NCI-H1105 treated with DMSO at 0.1 percent for 48 hours (cell line): ENCODE data around the gene TEPSIN.

Experiments
- DNase-seq: peaks from one replicate; lab custom pipeline; 2025; lab: John Stamatoyannopoulos, UW

Gene TEPSIN

DNA sequence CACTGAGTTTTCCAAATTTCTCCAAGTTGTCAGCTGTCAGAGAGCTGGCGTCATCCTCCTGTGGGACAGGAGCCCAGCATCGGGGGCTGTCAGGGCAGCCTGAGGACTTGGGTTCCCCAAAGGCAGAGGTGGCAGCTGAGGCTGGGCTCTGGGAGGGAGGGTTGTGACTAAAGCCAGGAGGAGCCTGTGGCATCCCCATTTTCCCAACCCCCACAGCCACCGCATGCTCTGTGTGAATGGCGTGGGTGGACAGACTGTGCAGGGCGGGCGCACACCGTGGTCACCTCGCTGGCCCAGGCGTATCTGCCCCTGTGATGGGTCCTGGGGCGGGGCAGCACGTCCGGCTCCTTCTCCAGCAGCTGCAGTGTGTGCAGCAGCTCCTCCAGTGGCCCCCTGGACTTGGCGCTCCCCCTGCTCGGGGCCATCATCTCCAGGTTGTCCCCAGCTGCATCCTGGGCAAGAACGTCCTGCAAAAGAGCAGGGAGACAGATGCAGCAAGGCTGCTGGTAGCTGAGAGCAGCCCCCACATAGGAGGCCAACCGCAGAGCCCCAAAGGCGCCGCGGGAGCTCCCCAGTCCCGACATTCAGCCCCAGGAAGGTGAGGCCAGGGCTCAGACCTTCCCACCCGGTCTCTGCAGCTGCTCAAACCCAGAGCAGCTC lies 40.9 kb downstream of the TEPSIN start:
- DNase-seq, result no peak

DNA sequence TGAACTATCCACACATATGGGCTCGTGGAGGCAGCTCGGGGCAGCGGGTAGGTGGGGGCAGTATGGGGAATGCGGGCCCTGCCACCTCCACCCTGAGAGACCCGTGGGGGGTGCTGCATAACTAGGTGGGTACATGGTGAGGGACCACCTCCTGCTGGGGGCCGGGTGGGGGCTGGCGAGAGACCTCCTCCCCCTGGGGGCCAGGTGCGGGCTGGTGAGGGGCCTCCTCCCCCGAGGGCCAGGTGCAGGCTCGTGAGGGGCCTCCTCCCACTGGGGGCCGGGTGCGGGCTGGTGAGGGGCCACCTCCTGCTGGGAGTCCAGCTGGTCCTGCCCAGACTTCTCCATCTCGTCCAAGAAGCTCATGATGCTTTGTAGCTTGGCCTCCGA lies 41.5 kb downstream of the TEPSIN start:
- no peak for DNase-seq

DNA sequence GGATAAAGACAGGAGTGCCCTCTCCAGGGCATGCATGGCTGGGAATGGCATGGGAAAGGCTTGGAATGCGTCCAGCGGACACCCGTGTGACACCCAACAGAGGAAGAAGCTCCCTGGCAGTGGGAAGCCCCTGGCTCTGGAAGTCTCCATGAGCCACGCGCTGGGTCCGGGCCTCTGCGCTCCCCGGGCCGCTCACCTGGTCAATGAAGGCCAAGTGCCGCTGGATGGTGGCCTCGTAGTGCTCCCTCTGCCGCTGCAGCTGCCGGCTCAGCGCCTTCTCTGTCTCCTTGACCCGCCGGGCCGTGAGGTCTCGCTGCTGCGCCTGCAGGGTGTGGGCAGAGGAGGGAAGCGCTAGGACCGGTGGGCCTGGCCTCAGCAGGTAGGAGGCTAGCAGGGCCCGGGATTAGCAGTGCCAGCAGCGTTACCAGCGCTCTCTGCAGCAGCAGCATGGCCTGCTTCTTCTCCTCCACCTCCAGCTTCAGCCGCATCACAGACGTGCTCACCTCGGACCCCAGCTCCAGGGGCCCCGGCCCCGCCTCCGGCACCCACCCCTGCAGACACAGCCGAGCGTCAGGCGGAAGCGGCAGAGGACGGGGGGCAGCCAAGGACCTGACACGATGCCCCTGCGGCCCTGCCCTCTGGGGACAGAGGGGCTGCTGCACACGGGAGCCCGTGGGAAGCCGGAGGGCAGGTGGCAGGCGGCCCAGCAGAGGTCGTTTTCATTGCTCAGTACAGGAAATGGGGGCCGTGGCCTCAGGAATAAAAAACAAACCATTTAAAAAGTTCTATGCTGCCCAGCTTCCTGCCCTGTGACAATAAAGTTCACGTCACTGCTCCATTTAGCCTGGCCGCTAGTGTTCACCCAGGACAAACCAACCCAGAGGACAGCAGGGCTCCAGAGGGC lies 42.1 kb downstream of the TEPSIN start:
- DNase-seq, result no peak

DNA sequence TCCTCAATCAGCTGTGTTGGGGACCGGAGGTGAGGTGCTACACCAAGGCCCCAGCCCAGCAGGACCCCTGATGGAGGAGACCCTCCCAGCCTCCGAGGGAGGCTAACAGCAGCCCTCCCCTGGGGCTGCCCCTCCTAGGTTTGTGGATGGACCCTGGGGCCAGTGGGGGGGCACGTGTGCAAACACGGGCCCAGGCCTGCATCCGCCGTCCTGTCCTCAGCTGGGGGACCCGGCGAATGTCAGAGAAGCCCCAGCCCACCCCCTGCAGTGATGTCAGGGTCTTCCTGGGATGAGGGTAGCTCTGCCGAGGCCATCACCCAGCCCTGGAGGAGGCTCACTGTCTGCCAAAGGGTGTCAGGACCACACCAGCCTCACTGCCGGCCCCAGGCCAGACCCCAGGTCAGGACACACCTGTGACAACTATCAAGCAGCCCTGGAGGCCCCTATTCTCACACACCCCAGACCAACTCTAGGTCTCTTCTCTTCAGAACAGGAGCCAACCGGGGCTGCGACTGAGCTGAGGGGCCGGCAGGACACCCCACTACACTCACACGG lies 42.8 kb downstream of the TEPSIN start:
- DNase-seq, result no peak

DNA sequence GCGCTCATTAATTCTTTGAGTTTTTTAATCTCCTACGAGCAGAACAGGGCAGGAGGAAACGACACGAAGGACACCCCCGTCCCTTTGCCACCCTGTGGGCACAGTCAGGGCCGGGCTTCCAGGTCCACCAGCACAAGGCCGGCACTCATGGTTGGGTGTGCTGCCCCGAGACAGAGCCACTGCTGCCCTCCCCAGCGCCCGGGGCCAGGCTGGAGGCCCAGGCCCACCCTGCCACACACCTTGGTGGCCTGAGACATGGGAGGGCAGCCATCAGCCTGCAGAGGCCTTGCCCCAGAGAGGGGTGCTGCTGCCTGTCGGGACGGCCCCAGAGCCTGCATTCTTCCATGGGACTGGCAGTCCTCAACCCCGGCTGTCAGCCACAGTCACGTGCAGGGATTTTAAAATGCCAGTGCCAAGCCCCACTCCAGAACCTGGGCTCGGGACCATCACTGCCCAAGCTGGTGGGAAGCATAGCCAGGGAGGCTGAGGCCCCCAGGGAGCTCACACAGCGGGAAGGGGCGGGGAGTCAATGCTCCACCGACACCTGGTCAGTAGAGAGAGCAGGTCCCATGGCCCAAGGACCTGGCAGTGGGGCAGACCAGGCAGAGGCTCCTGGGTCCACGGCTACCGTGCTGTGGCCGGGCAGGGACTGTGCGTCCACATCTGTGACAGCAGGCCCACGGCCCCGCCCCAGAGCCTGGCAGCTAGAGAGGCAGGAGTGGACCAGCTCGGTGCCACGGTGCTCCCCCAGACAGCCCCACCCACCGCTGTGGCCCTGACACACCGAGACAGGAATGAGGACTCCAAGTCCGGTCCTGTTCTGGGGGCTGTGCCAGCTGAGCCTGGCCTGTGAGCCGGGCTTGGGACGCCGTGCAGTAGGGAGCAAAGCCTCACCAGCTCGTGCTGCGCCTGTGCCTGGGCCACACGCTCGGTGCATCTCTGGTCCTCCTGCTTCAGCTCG lies 43.6 kb downstream of the TEPSIN start:
- DNase-seq, result no peak

DNA sequence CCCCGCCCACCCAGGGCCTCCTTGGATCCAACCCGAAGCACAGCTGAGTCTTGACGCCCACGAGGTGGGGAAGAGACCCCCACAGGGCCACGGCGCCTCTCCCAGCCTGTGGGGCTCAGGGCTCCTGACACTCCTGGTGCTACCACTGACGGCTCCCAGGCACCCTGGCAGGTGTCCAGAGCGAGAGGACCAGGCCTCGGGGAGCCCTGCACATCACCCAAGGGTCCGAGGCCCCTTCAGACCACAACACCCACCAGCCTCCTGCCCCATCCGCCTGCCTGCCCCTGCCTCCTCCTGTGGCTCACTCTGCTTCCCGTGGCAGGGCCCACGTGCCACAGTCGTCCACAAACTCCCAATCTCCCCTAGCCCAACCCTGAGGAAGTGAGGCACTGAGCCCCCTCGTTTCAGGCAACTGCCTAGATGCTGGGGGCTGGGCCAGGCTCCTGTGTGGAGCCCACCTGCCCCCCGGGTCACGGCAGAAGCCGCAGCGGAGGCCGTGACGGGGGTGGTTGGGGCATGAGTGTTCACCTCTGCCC lies 44.6 kb downstream of the TEPSIN start:
- DNase-seq, result no peak

DNA sequence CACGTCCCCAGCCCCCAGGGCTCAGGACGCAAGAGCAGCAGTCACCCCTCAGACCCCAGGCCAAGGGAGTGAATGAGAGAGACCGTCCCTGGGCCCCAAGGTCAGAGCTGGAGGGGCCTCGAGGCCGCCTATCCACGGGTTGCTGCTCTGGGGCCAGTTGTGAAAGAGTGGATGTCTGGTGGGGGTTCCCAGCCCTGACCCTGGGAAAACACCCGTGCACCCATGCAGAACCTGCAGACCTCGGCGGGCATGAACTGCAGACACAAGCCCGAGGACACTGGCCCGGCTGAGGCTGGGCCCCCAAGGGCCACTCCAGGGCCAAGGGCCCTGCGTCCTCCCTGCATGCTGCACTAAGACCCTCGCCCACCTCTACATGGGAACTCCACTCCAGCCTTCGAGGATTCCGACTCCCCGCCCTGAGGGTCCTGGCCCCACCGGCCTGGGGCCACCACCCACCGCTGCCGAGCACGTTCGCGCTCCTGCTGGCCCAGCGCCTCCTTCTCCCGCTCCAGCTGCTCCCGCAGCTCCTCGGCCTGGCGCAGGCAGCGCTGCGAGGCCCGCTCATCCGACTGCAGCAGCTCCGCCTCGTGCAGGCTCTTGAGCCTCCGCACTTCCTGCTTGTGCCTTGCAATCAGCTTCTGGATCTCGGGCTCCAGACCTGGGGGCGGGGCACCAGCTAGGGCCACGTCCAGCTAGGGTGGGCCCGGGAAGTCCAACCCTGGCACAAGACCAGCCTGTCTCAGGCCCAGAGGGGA lies 45.2 kb downstream of the TEPSIN start:
- DNase-seq, result no peak

DNA sequence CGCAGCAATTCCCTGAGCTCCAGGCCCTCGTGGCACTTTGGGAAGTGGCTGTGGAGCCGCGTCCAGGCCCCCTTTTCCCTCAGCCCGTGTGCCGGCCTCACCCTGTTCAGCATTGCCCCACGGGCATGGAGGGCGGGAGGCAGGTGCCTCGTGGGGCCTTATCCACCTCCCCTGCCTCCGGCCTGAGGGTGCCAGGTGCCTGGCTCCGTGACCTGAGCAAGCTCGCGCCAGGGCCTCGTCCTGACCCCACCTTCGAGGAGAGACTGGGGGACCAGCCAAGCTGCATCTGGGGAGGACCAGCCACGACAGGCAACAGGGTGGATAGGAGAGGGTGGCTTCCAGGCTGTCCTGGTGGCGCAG lies 45.8 kb downstream of the TEPSIN start:
- no peak for DNase-seq

DNA sequence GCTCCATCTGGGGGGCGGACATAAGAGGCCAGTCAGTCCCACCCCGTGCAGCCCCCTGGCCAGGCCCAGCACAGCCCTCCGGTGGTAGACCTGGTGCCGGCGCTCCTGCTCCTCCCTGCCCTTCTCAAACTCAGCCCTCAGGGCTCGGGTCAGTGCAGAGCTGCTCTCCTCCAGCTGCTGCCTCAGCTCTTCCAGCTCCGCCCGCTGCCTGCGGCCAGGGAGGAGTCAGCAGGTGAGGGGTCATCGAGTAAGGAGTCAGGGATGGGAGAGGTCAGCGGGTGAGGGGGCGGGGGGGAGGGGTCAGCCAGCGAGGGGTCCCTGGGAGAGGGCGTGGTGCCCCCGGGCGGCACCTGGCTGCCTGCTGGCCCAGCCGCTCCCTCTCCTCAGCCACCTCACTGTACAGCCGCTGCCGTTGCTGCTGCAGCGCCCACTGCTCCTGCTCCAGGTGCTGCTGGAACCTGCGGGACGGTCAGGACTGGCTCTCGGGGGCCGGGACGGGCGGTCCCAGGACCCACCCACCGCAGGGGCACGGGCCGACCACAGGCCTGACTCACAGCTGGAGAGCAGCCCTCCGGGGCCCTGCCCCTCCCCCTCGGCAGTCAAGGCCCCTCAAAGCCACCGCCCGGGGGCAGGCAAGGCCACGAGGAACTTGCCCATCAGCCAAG lies 46.3 kb downstream of the TEPSIN start:
- no peak for DNase-seq

DNA sequence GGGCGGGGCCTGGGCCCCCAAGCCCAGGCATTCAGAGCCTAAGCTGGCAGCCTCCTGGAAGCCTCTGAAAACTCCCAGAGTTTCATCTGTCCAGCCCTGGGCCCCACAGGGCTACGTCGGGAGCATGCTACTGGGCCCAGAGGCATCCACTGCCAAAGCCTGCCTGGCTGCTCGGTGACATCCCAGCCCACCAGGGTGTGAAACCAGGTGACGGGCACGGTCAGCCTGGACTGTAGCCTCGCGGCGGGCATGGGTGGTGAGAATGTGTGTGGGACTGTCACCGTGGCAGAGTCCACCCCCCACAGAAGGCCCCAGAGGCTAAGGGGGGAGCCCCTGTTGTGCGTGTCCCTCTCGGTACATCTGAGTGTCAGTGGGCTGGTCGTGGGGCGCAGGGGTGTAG lies 47.2 kb downstream of the TEPSIN start:
- no peak for DNase-seq

DNA sequence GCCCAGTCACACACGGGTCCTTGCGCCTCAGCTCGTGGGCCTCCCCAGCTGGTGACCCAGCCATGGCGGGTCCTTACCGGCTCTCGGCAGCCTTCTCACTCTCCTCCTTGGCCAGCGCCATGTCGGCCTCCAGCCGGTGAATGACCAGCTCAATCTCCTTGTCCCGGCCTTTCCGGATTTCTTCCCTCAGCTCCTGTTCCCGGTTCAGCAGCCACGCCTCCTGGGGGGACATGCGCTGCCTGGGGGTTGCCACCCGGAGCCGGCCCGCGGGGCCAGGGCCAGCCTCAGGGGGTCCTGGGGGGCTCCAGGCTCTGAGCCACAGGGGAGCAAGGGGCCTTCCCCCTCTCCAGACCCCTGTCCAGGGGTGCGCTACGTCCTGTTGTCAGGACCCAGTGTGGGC lies 47.7 kb downstream of the TEPSIN start:
- no peak for DNase-seq

DNA sequence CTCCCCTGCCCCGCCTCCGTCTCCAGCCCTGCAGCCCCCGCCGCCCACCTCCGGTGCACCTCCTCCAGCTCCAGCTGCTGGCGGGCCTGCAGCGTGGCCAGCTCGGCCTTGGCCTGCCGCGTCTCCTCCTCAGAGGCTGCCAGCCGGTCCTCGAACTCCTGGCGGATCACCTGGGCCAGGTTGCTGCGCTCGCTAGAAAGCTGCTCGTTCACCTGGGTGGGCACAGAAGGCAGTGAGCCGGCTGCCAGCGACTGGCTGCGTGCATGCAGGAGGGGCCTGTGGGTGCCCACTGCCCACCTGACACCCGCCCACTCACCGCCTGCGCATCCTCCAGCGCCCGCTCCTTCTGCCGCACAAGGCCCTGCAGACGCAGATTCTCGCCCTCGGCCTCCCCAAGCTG lies 48.3 kb downstream of the TEPSIN start:
- DNase-seq, result no peak

DNA sequence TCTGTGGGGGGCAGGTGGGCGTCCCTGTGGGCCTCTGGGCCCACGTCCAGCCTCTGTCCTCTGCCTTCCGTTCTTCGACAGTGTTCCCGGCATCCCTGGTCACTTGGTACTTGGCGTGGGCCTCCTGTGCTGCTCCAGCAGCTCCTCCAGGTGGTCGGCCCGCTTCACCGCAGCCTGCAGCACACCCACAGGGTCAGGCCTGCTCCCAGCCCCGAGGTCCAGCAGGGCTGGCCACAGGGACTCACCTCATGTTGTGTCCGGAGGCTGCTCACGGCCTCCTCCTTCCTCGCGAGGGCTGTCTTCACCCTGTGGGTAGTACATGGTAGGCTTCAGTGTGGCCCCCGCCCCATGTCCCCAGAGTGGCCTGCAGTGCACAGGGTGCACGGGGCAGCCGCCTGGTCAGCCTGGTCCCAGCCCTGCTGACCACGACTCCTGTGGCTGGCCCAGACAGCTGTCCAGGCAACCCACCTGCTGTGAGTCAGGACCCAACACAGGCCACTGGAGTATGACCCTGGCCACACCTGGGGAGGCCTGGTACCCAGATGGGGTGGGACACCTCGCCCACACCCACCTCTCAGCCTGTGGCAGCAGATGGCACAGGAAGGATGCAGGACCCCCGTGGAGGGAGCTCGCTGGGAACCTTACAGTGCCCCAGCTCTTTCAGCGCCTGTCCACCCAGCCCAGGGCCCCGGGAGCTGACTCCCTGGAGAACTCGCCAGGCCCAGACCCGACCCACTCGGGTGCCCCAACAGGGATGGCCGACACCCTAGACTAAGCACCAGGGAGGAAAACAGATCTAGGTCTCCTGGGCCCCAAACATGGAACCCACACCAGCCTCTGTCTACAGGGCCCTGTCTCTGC lies 49.0 kb downstream of the TEPSIN start:
- no peak for DNase-seq

DNA sequence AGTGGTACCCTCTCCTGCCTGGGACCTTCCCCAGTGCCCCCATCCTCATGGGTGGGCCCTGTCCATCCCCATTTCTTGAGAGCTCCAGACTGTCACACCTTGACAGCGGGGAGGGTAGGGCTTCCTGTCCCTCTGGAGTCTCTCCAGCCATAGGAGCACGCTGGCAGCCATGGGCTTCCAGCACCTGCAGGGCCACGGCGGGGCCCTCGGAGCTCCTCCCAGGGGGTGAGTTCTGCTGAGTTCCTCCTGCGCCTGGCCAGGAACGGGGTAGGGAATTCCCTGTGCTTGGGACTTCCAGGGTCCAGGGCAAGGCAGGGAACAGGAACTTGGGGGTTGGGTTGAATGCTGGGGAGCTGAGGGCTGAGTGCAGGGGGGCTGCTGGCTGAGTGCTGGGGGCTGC lies 49.8 kb downstream of the TEPSIN start:
- no peak for DNase-seq

DNA sequence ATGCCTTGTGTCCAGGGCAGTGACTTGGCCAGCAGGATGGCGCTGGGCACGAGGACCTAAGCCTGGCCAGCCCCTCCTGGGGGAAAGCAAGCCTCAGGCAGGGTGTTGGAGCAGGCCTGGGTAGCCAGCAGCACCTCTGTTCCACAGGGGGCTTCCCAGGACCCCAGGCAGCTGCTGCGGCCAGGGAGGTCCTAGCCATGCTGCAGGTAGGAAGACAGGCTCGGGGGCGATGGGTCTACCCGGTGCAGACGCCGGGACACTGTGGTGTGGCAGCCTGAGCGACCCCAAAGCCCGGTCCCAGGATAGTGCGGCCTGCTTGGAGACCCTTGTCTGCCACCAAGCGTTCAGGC lies 50.4 kb downstream of the TEPSIN start:
- no peak for DNase-seq

DNA sequence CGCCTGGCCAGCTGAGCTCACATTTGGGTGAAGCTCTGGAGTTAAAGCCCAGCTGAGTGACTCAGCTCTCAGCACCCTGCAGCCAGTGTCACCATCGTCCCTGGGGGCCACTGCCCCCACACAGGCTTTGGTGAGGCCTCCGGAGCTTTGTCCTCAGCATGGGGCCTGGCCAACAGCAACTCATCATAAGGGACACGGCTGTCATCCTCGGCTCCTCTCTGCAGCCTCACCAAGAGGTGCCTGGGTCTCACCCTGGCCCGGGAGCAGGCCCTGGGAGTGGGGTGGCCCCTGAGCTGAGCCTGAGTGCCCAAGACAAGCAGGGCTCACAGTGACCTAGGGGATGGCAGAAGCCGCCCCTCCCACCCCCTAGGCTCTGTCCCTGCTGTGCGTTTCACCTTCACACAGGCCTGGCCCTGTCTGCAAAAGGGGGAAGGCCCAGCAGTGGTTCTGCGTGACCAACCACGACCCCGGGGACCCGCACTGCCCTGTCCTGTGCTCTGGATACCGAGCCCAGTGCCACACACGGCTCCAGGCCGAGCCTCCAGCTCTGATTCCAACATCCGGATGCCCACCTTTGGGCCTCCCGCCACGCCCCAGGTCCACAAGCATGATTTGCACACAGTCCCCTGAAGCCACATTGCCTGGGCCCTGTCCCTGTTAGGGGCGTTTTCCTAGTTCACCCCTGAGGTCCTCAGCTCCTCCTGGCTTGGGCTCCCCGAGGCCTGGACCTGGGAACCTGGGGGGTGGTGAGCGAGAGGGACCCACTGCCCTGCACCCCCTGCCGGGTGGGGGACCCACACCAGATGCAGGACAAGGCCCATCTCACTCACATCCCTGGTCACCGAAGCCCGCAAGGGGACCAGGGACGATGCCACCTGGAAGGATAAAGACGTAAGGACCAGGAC lies 51.0 kb downstream of the TEPSIN start:
- no peak for DNase-seq

DNA sequence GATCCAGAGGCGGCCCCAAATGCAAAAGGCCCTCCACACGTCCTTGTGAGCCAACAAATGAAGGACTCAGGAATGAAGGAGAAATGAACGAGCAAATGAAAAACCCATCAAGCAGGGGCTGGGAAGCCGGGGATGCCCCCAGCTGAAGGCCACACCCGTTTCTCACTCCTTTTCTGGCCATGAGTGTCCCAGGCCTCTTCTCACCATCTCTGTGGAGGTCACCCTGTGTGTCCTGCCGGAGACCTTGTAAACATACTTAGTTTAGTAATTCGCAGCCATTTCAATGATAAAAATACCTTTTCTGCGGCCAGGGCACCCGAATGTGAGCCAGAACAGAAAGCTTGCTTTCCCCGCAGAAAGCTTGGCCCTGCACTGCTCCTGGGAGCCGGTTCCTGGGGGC lies 51.7 kb downstream of the TEPSIN start:
- no peak for DNase-seq

DNA sequence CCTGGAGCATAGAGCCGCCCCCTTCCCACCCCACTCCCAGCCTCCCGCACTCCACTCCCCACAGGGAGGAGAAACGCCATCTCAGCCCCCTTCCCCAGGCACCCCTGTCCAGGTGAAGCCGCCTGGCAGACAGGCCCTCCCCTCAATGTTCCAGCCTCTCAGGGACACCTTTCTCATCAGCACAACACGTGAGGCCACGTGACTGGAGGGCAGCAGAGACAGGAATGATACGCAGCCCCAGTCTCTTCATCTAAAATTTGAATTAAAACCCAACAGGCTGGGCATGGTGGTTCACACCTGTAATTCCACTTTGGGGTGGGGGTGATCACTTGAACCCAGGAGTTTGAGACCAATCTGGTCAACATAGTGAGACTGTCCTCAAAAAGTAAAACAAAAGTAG lies 52.7 kb downstream of the TEPSIN start:
- no peak for DNase-seq

DNA sequence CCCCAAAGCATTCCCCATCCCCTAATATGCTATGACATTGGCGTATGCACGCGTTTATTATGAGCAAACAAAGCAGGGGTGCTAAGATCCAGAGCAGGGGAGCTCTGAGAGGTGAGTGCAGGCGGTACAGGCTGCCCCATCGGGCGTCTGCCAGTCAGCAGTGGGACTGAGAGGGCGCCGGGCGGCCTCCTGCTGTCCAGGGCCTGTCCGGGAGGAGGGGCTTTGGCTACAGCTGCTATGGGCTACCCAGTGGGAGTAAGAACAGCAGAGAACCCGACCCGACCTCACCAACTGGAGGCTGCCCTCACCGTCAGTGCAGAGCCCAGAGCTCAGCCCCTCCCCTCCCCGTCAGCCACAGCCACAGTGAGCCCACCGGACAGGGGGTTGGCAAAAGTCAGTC lies 54.3 kb downstream of the TEPSIN start:
- no peak for DNase-seq
